ENCODE results near the gene SFTA2.

SFTA2 gene

GRCh38 chr6:30896541-30896940 is 35.4 kb downstream of the SFTA2 start:
- no peak for DNase-seq (ENCODE audit: low read depth in 1 of 2, low spot score in 1 of 2)
- no peak for TF ChIP-seq GABPA (IDR thresholded peaks at IDR 0.05; ENCODE audit: low read depth)
- no peak for TF ChIP-seq POLR2AphosphoS5 (IDR thresholded peaks at IDR 0.05; ENCODE audit: low read depth)
- no peak for TF ChIP-seq SPI1 (IDR thresholded peaks at IDR 0.05; ENCODE audit: borderline replicate concordance, low read depth)
- TF ChIP-seq, protein P1, sequence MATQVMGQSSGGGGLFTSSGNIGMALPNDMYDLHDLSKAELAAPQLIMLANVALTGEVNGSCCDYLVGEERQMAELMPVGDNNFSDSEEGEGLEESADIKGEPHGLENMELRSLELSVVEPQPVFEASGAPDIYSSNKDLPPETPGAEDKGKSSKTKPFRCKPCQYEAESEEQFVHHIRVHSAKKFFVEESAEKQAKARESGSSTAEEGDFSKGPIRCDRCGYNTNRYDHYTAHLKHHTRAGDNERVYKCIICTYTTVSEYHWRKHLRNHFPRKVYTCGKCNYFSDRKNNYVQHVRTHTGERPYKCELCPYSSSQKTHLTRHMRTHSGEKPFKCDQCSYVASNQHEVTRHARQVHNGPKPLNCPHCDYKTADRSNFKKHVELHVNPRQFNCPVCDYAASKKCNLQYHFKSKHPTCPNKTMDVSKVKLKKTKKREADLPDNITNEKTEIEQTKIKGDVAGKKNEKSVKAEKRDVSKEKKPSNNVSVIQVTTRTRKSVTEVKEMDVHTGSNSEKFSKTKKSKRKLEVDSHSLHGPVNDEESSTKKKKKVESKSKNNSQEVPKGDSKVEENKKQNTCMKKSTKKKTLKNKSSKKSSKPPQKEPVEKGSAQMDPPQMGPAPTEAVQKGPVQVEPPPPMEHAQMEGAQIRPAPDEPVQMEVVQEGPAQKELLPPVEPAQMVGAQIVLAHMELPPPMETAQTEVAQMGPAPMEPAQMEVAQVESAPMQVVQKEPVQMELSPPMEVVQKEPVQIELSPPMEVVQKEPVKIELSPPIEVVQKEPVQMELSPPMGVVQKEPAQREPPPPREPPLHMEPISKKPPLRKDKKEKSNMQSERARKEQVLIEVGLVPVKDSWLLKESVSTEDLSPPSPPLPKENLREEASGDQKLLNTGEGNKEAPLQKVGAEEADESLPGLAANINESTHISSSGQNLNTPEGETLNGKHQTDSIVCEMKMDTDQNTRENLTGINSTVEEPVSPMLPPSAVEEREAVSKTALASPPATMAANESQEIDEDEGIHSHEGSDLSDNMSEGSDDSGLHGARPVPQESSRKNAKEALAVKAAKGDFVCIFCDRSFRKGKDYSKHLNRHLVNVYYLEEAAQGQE (IDR thresholded peaks at IDR 0.05; ENCODE audit: insufficient replicate concordance, low read depth): no peak
- TF ChIP-seq, protein P2, sequence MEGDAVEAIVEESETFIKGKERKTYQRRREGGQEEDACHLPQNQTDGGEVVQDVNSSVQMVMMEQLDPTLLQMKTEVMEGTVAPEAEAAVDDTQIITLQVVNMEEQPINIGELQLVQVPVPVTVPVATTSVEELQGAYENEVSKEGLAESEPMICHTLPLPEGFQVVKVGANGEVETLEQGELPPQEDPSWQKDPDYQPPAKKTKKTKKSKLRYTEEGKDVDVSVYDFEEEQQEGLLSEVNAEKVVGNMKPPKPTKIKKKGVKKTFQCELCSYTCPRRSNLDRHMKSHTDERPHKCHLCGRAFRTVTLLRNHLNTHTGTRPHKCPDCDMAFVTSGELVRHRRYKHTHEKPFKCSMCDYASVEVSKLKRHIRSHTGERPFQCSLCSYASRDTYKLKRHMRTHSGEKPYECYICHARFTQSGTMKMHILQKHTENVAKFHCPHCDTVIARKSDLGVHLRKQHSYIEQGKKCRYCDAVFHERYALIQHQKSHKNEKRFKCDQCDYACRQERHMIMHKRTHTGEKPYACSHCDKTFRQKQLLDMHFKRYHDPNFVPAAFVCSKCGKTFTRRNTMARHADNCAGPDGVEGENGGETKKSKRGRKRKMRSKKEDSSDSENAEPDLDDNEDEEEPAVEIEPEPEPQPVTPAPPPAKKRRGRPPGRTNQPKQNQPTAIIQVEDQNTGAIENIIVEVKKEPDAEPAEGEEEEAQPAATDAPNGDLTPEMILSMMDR (IDR thresholded peaks at IDR 0.05; ENCODE audit: insufficient read depth, low read length): no peak
- no peak overlapping the region for H3K4me3 ChIP-seq (replicated peaks; ENCODE audit: insufficient read depth, low read length)
- H3K27me3 ChIP-seq (ENCODE audit: insufficient read depth, poor library complexity, severe bottlenecking): peaks cover 7% of the 10 kb centered on the region
- H3K27ac ChIP-seq (replicated peaks): no peak overlapping the region

DNA sequence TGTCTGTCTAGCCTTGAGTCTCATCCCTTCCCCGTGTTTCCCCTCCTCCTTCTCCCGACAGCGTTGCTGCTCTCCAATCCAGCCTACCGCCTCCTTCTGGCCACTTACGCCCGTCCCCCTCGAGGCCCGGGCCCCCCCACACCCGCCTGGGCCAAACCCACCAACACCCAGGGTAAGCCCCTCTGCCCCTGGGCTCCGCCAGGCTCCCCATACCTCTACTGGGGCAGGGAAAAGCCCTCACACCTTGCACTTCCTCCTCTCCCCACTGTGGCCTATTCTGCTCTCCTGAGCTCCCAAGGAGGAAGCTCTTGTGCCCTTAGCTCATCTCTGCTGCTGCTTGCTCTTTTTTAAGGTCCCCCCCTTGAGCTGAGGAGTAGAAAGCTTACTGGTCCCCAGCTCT is 36.6 kb downstream of the SFTA2 start:
- peaks cover 7% of the 10 kb centered on the region for H3K27me3 ChIP-seq (ENCODE audit: insufficient read depth, poor library complexity, severe bottlenecking)
- no peak overlapping the region for H3K27ac ChIP-seq (replicated peaks)
- H3K4me3 ChIP-seq (replicated peaks; ENCODE audit: insufficient read depth, low read length): no peak overlapping the region
- DNase-seq (ENCODE audit: low read depth in 1 of 2, low spot score in 1 of 2): peak in 1 of 2 experiments; percentile 30
- TF ChIP-seq, protein P1 (IDR thresholded peaks at IDR 0.05; ENCODE audit: insufficient replicate concordance, low read depth): no peak
- no peak for TF ChIP-seq GABPA (IDR thresholded peaks at IDR 0.05; ENCODE audit: low read depth)
- peak; percentile 58; the same call in 1 of the 2 replicates for TF ChIP-seq SPI1 (IDR thresholded peaks at IDR 0.05; ENCODE audit: borderline replicate concordance, low read depth)
- TF ChIP-seq POLR2AphosphoS5 (IDR thresholded peaks at IDR 0.05; ENCODE audit: low read depth): no peak
- TF ChIP-seq, protein P2 (IDR thresholded peaks at IDR 0.05; ENCODE audit: insufficient read depth, low read length): no peak

DNA sequence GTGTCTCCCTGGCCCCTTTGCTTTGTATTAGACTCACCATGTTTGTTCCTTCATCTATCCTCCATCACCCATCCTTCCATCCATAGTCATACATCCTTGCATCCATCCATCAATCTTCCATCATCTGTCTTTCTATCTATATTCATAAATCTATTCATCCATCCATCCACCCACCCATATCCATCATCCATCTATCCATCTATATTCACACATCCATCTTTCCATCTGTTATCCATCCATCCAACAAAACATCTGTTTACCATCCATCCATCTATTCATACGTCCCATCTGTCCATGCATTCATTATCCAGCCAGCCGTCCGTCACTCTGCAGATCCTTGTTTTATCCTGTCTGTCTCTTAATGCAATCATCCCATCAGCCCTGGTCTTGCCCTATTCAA is 37.0 kb downstream of the SFTA2 start:
- no peak for DNase-seq (ENCODE audit: low read depth in 1 of 2, low spot score in 1 of 2)
- H3K27me3 ChIP-seq (ENCODE audit: insufficient read depth, poor library complexity, severe bottlenecking): peaks cover 12% of the 10 kb centered on the region
- no peak overlapping the region for H3K4me3 ChIP-seq (replicated peaks; ENCODE audit: insufficient read depth, low read length)
- H3K27ac ChIP-seq (replicated peaks): no peak overlapping the region
- TF ChIP-seq, protein P2 (IDR thresholded peaks at IDR 0.05; ENCODE audit: insufficient read depth, low read length): no peak
- TF ChIP-seq POLR2AphosphoS5 (IDR thresholded peaks at IDR 0.05; ENCODE audit: low read depth) (no peak), GABPA (IDR thresholded peaks at IDR 0.05; ENCODE audit: low read depth) (no peak), SPI1 (IDR thresholded peaks at IDR 0.05; ENCODE audit: borderline replicate concordance, low read depth) (no peak)
- TF ChIP-seq, protein P1 (IDR thresholded peaks at IDR 0.05; ENCODE audit: insufficient replicate concordance, low read depth): no peak
